DND-41 (cell line): ENCODE results near the gene THRA.

ENCODE experiments used
- EZH2 ChIP-seq: IDR thresholded peaks from 3 replicates; pipeline ENCODE4 v1.6.1; 2012; ENCODE audit warnings: borderline replicate concordance, low read depth, mild to moderate bottlenecking, moderate library complexity, low read length, inconsistent platforms; ENCODE audit not compliant: severe bottlenecking
- TF ChIP-seq, protein P1 (sequence below): IDR thresholded peaks from 2 replicates; pipeline ENCODE4 v1.5.1; 2012; ENCODE audit warnings: borderline replicate concordance, low read length, moderate library complexity, mild to moderate bottlenecking; ENCODE audit not compliant: poor library complexity, severe bottlenecking; ENCODE audit errors: extremely low read depth

- TF ChIP-seq, protein P1, sequence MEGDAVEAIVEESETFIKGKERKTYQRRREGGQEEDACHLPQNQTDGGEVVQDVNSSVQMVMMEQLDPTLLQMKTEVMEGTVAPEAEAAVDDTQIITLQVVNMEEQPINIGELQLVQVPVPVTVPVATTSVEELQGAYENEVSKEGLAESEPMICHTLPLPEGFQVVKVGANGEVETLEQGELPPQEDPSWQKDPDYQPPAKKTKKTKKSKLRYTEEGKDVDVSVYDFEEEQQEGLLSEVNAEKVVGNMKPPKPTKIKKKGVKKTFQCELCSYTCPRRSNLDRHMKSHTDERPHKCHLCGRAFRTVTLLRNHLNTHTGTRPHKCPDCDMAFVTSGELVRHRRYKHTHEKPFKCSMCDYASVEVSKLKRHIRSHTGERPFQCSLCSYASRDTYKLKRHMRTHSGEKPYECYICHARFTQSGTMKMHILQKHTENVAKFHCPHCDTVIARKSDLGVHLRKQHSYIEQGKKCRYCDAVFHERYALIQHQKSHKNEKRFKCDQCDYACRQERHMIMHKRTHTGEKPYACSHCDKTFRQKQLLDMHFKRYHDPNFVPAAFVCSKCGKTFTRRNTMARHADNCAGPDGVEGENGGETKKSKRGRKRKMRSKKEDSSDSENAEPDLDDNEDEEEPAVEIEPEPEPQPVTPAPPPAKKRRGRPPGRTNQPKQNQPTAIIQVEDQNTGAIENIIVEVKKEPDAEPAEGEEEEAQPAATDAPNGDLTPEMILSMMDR, result no peak
- no peak for TF ChIP-seq EZH2
These were observed 514 bp downstream of the THRA start for GRCh38 chr17:40063187-40063771.
